ENCODE results near the gene EYA4.
A peak's percentile ranks its signal among the peaks of the same experiment; 100 is the strongest.

EYA4 gene

DNA sequence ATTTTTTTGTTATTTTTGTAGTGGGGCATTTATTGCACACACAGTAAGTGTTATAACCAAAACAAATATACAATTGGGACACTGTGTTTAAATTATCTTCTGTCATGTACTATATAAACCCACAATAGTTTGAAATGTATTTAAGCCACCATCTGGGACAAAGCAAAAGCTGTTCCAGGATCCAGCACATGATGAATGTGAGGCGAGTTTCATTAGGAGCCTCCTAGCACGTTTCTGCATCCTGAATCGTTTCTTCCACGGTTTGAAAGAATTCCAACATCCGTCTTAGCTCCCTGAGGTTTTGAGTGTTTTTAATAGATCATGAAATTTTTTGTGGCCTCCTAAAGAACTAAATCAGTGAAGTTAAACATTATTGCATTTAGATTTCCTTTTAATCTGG, 65.8 kb downstream of the EYA4 start:
- no peaks in the 10 kb centered on the region for H3K9me3 ChIP-seq (ENCODE audit: low read depth, low read length)
- peak overlapping the region; percentile 53 for H3K4me3 ChIP-seq
- TF ChIP-seq POLR2AphosphoS5 (IDR thresholded peaks at IDR 0.05; ENCODE audit: borderline replicate concordance, low read depth, low read length) (no peak), FOXP2 (optimal IDR thresholded peaks at IDR 0.05; ENCODE audit: control extremely low read depth, extremely low read length, insufficient read depth) (no peak), EZH2 (IDR thresholded peaks at IDR 0.05) (no peak)
- no peaks in the 10 kb centered on the region for H3K36me3 ChIP-seq (ENCODE audit: insufficient read depth, low read length)
- H3K9ac ChIP-seq (ENCODE audit: insufficient read length) = peak overlapping the region; percentile 38
- H3K27ac ChIP-seq = peak overlapping the region; percentile 80
- DNase-seq (ENCODE audit: low read depth, low spot score) = no peak

DNA sequence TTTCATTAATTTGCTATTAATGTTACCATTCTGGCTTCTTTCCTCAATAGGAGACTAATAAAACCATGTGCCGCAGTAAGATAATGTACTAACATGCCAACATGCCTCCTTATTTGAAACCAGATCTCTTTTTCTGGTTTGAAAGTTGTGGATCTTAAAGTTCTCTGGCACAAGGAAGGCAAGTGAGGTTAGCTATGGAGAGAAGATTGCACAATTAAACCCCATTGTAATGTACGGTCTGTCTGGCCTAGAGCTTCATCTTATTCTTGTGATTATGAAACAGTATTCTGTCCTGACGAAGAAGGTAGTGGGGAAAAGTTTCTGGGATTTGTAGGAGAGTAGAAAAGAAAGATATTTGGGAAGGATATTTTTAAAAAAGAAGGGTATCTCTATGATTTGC, 68.4 kb downstream of the EYA4 start:
- Histone ChIP-seq H3K27ac (no peak overlapping the region), H3K9me3 (ENCODE audit: low read depth, low read length) (no peaks in the 10 kb centered on the region), H3K4me3 (no peak overlapping the region), H3K36me3 (ENCODE audit: insufficient read depth, low read length) (no peaks in the 10 kb centered on the region), H3K9ac (ENCODE audit: insufficient read length) (no peak overlapping the region)
- DNase-seq (ENCODE audit: low read depth, low spot score) = no peak
- TF ChIP-seq EZH2 (IDR thresholded peaks at IDR 0.05) = no peak
- no peak for TF ChIP-seq POLR2AphosphoS5 (IDR thresholded peaks at IDR 0.05; ENCODE audit: borderline replicate concordance, low read depth, low read length)
- no peak for TF ChIP-seq FOXP2 (optimal IDR thresholded peaks at IDR 0.05; ENCODE audit: control extremely low read depth, extremely low read length, insufficient read depth)

DNA sequence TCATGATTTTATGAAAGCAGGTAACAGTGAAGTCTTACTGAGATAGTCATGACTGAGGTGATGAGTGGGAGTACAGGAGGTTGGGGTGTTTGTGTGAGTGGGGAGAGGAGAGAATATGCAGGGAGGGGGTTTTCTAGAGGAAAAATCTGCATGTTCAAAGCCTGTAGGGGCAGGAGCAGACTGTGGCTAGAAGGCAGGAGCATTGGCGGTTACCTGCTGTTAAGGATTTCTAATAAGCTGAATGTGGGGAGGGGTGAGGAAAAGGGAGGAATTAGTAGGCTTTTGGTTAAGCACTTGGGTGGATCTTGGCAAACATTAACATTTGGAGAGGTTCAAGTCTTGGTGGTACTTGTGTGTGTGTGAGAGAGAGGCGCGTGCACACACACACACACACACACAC, 70.8 kb downstream of the EYA4 start:
- H3K9ac ChIP-seq (ENCODE audit: insufficient read length) = no peak overlapping the region
- H3K4me3 ChIP-seq = no peak overlapping the region
- H3K9me3 ChIP-seq (ENCODE audit: low read depth, low read length) = no peaks in the 10 kb centered on the region
- DNase-seq (ENCODE audit: low read depth, low spot score) = no peak
- no peak for TF ChIP-seq EZH2 (IDR thresholded peaks at IDR 0.05)
- no peak for TF ChIP-seq FOXP2 (optimal IDR thresholded peaks at IDR 0.05; ENCODE audit: control extremely low read depth, extremely low read length, insufficient read depth)
- TF ChIP-seq POLR2AphosphoS5 (IDR thresholded peaks at IDR 0.05; ENCODE audit: borderline replicate concordance, low read depth, low read length) = no peak
- H3K36me3 ChIP-seq (ENCODE audit: insufficient read depth, low read length) = no peaks in the 10 kb centered on the region
- H3K27ac ChIP-seq = no peak overlapping the region

DNA sequence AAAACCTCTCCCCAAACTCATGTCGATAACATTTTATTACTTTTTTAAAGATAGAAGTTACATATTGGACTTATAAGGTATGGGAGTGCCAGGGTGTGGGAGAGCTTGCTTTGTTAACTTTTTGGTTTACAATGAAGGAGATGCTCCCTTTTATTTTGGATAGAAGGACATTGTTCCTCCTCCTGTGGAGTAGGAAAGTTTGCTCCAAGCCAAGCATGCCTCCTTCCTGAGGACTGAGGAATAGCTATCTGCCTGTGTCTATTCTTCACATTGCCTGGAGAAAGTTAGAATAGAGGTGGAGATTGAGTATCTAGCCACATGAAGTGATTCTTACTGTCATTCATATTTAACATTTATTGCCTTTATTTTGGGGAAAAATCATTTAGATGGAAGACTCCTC, 71.9 kb downstream of the EYA4 start:
- H3K9me3 ChIP-seq (ENCODE audit: low read depth, low read length) = no peaks in the 10 kb centered on the region
- no peak for DNase-seq (ENCODE audit: low read depth, low spot score)

DNA sequence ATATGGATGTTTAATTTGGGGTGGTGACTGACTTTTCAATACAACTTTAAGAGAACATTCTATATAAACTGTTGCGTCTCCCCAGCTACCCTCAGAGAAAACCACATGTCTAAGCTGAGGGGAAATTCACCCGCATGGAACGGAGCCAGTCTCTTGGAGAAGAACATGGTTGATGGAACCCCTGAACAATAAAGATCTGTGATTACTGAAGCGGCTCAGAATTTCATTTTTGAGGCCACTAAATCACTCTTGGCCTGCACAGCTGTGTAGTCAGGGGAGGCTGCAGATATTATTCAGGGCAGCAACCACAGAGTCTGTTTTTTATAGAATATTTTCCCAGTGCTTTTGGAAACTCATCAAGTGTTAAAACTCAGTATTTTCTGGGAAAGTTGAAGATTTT, 73.8 kb downstream of the EYA4 start:
- Histone ChIP-seq H3K9ac (ENCODE audit: insufficient read length) (peak overlapping the region; percentile 58), H3K27ac (peak overlapping the region; percentile 95), H3K4me3 (peak overlapping the region; percentile 62), H3K9me3 (ENCODE audit: low read depth, low read length) (no peaks in the 10 kb centered on the region), H3K36me3 (ENCODE audit: insufficient read depth, low read length) (no peaks in the 10 kb centered on the region)
- no peak for DNase-seq (ENCODE audit: low read depth, low spot score)
- TF ChIP-seq FOXP2 (optimal IDR thresholded peaks at IDR 0.05; ENCODE audit: control extremely low read depth, extremely low read length, insufficient read depth) (no peak), POLR2AphosphoS5 (IDR thresholded peaks at IDR 0.05; ENCODE audit: borderline replicate concordance, low read depth, low read length) (peak; percentile 26; the same call in 1 of the 2 replicates), EZH2 (IDR thresholded peaks at IDR 0.05) (no peak)

More for the DNA sequence above, 71.9 kb downstream of the EYA4 start:
- Histone ChIP-seq H3K4me3 (no peak overlapping the region), H3K27ac (peak overlapping the region; percentile 95; the same call in 1 of the 2 replicates), H3K36me3 (ENCODE audit: insufficient read depth, low read length) (no peaks in the 10 kb centered on the region), H3K9ac (ENCODE audit: insufficient read length) (no peak overlapping the region)
- TF ChIP-seq POLR2AphosphoS5 (IDR thresholded peaks at IDR 0.05; ENCODE audit: borderline replicate concordance, low read depth, low read length) (no peak), FOXP2 (optimal IDR thresholded peaks at IDR 0.05; ENCODE audit: control extremely low read depth, extremely low read length, insufficient read depth) (no peak)

DNA sequence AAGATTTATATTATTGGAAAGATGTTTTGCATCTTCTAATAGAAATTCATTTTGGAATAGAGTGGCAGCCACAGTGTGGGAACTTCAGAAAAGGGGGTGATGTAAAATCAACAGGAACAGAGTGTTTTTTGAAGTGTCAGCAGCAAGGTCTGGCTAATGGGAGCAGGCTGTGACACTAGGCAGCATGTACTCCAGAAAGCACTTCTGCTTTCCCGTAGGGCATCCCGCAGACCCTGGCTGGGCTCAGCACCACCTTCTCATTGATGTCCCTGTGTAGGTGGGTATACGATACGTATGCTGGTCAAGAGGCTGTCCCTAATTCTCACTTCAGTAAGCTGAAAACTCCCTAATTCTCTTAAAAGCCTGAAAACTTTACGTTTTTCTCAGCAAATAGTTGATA, 74.7 kb downstream of the EYA4 start:
- H3K27ac ChIP-seq = peak overlapping the region; percentile 95
- TF ChIP-seq POLR2AphosphoS5 (IDR thresholded peaks at IDR 0.05; ENCODE audit: borderline replicate concordance, low read depth, low read length) (peak; percentile 22; the same call in 1 of the 2 replicates), FOXP2 (optimal IDR thresholded peaks at IDR 0.05; ENCODE audit: control extremely low read depth, extremely low read length, insufficient read depth) (no peak)
- peak overlapping the region; percentile 62 for H3K4me3 ChIP-seq
- H3K36me3 ChIP-seq (ENCODE audit: insufficient read depth, low read length) = no peaks in the 10 kb centered on the region
- H3K9me3 ChIP-seq (ENCODE audit: low read depth, low read length) = no peaks in the 10 kb centered on the region
- no peak for DNase-seq (ENCODE audit: low read depth, low spot score)
- peak overlapping the region; percentile 58 for H3K9ac ChIP-seq (ENCODE audit: insufficient read length)

DNA sequence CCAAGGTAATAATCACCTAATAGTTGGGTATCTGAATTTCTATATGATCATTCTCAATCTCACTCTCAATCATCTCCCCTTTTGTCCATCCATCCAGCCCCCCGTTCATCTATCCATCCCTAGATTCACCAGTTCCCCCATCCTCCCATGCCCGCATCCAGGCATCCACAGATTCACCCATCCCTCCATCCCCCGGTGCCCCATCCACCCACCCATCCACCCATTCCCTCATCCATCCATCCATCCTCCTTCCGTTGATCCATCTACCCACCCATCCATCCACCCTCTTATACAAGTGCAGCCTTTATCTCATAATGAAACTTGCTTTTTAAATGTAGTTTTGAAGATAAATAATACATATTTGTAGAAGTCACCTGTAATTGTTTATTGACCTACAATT, 76.5 kb downstream of the EYA4 start:
- no peak overlapping the region for H3K4me3 ChIP-seq
- no peak for DNase-seq (ENCODE audit: low read depth, low spot score)
- H3K9ac ChIP-seq (ENCODE audit: insufficient read length) = no peak overlapping the region
- no peaks in the 10 kb centered on the region for H3K36me3 ChIP-seq (ENCODE audit: insufficient read depth, low read length)
- no peaks in the 10 kb centered on the region for H3K9me3 ChIP-seq (ENCODE audit: low read depth, low read length)
- TF ChIP-seq FOXP2 (optimal IDR thresholded peaks at IDR 0.05; ENCODE audit: control extremely low read depth, extremely low read length, insufficient read depth) (no peak), POLR2AphosphoS5 (IDR thresholded peaks at IDR 0.05; ENCODE audit: borderline replicate concordance, low read depth, low read length) (no peak), EZH2 (IDR thresholded peaks at IDR 0.05) (no peak)
- H3K27ac ChIP-seq = peak overlapping the region; percentile 89

DNA sequence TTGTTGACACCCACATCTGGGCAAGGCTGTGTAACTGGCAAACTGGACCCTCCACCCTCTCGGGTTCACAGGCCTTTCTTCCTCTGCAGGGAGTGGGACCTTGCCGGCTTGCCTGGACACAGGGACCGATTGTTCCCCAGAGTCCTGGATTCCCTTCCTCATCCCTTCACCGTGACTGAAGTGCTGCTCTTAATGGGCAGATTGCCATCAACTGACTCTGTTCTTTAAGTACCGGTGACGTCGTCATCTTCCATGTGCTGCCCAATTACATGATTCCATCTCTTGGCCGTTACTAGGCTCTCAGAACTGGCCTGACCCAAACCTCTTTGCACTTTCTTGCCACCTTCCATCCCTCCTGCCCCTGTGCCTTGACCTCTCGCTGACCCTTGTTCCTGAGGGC, 85.4 kb downstream of the EYA4 start:
- no peak overlapping the region for H3K9ac ChIP-seq (ENCODE audit: insufficient read length)
- no peaks in the 10 kb centered on the region for H3K9me3 ChIP-seq (ENCODE audit: low read depth, low read length)
- H3K4me3 ChIP-seq = no peak overlapping the region
- TF ChIP-seq FOXP2 (optimal IDR thresholded peaks at IDR 0.05; ENCODE audit: control extremely low read depth, extremely low read length, insufficient read depth) (no peak), POLR2AphosphoS5 (IDR thresholded peaks at IDR 0.05; ENCODE audit: borderline replicate concordance, low read depth, low read length) (no peak), EZH2 (IDR thresholded peaks at IDR 0.05) (no peak)
- no peaks in the 10 kb centered on the region for H3K36me3 ChIP-seq (ENCODE audit: insufficient read depth, low read length)
- H3K27ac ChIP-seq = no peak overlapping the region
- DNase-seq (ENCODE audit: low read depth, low spot score) = no peak

DNA sequence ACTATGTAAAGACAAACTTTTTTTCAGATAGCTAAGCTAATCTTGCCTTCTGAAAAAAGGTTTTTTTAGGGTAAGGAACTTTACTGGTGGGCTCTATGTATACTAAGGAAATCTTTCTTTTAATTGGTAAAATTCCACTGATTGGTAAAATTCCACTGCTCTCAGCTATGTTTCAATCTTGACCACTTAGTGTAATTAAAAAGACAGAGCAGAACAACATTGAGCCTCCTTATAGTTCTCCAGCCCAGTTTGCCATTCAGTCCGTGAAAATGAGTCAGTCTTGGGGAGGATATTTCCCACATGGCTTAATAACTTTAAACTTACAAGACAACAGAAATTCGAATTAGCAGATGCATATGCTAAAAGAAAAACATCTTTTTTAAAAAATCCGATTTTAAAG, 92.7 kb downstream of the EYA4 start:
- Histone ChIP-seq H3K9me3 (ENCODE audit: low read depth, low read length) (no peaks in the 10 kb centered on the region), H3K9ac (ENCODE audit: insufficient read length) (no peak overlapping the region), H3K36me3 (ENCODE audit: insufficient read depth, low read length) (no peaks in the 10 kb centered on the region), H3K4me3 (no peak overlapping the region), H3K27ac (no peak overlapping the region)
- TF ChIP-seq FOXP2 (optimal IDR thresholded peaks at IDR 0.05; ENCODE audit: control extremely low read depth, extremely low read length, insufficient read depth) (no peak), POLR2AphosphoS5 (IDR thresholded peaks at IDR 0.05; ENCODE audit: borderline replicate concordance, low read depth, low read length) (no peak), EZH2 (IDR thresholded peaks at IDR 0.05) (no peak)
- no peak for DNase-seq (ENCODE audit: low read depth, low spot score)

Data from SK-N-MC (cell line).